ENCODE results near the gene ITGAL.

ITGAL gene

GRCh38 chr16:30567160-30567990 is 94.8 kb downstream of the ITGAL start:
- DNase-seq (ENCODE audit: low read depth) = no peak

- DNase-seq (ENCODE audit: low read depth) = peak; percentile 77
These were observed 95.6 kb downstream of the ITGAL start for GRCh38 chr16:30567991-30568638.

- DNase-seq (ENCODE audit: low read depth) = no peak
These were observed 96.7 kb downstream of the ITGAL start for GRCh38 chr16:30569281-30569680.

GRCh38 chr16:30569746-30570635 is 97.4 kb downstream of the ITGAL start:
- DNase-seq (ENCODE audit: low read depth) = no peak

GRCh38 chr16:30570636-30571444 is 98.3 kb downstream of the ITGAL start:
- peak; percentile 61 for DNase-seq (ENCODE audit: low read depth)

GRCh38 chr16:30571445-30572322 is 99.1 kb downstream of the ITGAL start, which contains the start of gene ZNF688:
ZNF688 (minus strand) TSS chr16:30571714; CDS start chr16:30571629, 85 bp downstream.
- peak; percentile 99 for DNase-seq (ENCODE audit: low read depth)

All from EH (cell line).